GM18907 (cell line): ENCODE results near the gene USP21.

Experiments
- ATAC-seq: cut with Tn5 transposase; IDR thresholded peaks from one replicate; pipeline ENCODE4 v1.9.1; 2021; ENCODE audit warnings: mild to moderate bottlenecking, moderate library complexity; ENCODE audit not compliant: unreplicated experiment

Gene USP21

DNA sequence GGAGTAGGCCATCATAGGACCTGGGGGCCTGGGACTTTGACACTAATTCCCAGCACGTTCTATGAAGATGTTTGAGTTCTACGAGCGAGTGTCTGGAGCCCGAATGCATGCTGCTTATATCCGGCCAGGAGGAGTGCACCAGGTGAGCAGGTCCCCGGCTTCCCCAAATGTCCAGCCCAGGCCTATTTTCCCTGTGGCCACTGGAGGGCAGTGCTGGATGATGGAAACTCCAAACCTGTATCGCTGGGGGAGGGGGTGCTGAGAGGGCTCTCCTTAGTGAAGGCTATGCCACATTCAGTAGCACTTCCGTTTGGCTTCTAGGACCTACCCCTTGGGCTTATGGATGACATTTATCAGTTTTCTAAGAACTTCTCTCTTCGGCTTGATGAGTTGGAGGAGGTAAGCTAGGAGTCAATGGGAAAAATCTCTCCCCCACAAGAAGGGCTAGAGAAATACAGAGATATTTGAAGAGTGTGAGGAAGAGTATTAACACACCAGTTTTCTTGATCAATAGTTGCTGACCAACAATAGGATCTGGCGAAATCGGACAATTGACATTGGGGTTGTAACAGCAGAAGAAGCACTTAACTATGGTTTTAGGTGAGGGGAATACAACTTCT is 50.6 kb downstream of the USP21 start:
- ATAC-seq, result peak; percentile 74

DNA sequence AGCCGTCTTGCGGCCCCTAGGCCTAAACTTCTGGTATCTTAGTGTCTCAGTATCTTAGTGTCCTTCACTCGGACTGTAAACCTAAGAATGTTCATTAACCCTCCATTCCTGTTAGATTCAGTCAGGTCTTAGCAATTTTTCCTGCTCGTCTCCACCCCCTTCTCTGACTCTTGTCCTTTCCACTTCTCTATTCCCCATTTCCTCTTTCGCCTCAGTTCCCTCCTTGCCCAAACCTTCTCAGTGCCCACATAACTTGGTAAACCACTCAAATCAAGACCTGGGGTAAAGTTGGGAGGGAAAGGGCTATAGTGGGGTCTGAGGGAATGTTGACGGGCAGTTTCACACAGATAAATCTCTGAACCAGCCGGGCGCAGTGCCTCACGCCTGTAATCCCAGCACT is 55.1 kb downstream of the USP21 start:
- no peak for ATAC-seq

DNA sequence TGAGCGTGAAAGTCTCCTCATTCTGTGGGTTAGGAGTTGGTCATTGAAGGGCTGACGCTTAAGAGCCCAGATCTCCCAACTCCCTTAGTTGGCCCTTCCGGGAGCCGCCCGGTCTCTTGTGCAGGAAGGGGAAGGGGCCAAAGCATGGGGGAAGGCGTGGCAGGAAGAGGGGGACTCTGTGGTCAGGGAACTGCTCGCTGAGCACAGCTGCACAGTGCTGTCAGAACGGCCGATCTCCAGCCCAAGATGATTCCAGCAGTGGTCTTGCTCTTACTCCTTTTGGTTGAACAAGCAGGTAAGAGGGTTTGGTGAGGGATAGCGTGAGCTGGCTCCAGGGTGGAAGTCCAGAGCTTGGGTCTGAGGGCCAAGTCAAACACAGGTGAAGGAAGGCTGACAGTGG is 55.8 kb downstream of the USP21 start, which contains the start of gene FCER1G:
FCER1G (plus strand) TSS at position 220 of the 400 bp plus-strand sequence; CDS start at position 247, 27 bp downstream.
- ATAC-seq, result no peak
